NCI-H2107 treated with DMSO at 0.1 percent for 48 hours (cell line): Measurements from ENCODE around the gene PITRM1.

ENCODE experiments used
- DNase-seq: peaks from one replicate; lab custom pipeline; 2025; ENCODE audit not compliant: unreplicated experiment; lab: John Stamatoyannopoulos, UW

The PITRM1 gene

DNA sequence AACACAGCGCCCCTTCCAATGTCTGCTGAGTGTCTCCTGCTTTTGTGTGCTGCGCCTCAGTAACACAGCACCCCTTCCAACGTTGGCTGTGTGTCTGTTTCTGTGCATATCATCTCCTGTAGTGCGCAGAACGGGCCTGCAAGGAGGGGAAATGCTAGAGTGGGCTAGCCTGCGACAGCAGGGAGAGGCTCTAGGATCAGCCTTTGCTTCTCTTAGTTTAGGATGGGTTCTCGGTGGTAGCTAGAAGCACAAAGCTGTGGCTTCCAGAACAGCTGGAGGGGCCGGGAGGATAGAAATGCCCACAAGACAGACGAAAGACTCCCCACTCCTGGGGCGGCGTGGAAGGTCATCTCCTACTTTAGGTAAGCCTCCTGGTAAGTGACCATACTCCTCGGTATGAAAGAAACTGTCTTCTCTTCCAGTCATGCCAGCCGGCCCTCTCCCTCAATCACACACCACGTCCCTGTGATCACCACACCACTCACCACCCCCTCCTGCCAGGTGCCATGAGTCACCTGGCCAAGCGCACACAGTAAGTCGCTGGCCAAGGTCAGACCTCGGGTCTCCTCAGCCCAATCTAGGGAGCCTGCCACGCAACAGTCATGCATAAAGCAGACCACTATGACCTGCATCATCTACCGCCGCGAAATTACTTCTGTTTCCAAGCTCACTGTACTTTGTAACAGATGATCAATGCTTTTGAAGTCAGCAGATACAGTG is 4.8 kb downstream of the PITRM1 start:
- DNase-seq = no peak

DNA sequence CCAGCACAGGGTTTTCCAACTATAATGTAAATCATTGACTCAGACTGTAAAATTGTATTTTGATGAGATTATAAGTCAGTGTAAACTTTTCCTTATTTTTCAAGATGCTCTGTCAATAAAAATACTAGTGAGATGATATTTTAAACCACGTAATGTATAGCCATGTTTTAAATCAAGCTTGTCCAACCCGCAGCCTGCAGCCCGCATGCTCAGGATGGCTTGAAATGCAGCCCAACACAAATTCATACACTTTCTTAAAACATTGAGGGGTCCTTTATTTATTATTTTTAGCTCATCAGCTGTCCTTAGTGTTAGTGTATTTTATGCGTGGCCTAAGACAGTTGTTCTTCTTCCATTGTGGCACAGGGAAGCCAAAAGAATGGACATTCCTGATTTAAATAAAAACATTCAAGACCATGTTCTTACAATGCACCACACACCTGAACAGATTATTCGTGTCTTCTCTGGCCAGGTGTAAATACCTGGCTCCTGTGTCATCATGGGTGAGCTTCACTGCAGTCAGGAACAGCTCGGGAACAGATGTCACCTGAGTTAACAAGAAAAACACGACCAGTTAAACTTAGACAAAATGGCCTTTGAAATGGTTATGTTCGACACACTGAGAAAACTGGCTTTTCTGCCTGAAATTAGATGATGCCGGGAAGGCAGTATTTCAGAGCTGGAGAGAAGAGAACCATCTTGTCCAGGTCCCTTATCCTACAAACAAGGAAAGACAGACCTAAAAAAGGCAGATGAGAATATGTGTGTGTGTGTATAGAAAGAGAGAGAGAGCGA is 5.9 kb downstream of the PITRM1 start:
- DNase-seq = no peak

DNA sequence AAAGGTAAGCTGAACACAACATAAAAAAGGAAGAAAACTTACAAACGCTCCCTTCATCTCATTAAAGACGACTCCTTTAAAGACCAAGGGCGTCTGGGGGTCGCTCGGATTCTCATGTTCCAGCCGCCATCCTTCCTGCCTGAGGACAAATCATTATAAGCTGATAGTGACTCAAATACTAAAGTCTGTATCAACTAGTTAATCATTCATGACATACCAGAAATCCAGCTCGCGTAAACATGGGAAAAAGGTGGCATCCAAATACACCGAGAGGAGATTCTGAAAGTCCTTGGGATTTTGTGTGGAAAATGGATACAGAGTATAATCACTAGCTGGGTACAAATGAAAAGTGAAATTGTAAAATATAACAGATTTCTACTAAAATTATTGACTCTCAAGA is 7.4 kb downstream of the PITRM1 start:
- no peak for DNase-seq

DNA sequence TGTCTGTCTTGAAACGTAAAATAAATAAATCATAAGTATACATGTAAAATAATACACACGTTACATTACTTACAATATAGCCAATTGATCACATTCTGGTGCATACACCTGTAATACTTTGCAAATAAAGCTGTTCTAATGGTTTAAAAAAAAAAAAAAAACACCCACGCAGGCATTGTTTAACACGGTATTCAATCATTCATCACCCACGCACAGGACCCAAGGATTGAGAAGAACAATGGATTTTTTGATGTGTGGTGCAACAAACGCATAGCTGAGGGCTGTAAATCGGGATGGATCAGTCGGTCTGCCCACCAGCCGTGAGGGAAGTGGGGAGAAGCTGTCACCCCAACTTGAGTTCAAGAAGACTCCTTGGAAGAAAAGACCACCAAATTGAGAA is 8.7 kb downstream of the PITRM1 start:
- no peak for DNase-seq

DNA sequence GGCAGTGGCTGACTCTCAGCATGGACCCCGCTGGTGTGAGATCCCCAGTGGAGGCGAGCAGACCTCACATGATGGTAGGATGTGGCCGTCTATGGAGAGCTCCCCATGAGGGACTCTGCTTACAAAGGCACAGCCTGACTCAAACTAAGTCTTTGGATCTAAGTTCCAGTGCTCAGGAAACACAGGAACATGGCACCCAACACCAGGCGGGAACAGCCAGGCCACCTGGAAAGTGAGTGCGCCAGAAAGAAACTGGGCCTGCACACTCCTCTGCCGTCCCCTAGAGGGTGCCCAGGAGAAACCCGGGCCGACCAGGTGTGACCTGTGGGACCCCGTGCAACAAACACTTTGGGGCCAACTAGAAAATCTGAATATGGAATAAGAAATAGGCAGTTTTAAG is 10.0 kb downstream of the PITRM1 start:
- DNase-seq = no peak

DNA sequence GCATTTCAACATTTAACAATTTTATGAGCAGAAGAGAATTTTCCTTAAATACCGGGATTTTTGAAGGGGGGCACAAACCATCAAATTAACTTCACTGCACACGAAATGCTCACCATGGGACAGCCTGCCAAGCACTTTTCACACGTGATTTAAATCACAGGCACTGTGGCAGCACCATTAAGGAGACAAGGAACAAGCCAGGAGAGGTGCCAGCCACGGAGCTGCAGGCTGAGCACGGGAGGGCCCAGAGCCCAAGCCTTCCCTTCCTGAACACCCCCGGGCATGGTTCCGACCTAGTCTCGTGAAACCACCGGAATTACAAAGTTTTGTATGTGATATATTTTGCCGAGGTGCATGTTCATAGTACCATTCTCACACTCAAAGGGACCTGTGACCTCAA is 13.4 kb downstream of the PITRM1 start:
- no peak for DNase-seq

DNA sequence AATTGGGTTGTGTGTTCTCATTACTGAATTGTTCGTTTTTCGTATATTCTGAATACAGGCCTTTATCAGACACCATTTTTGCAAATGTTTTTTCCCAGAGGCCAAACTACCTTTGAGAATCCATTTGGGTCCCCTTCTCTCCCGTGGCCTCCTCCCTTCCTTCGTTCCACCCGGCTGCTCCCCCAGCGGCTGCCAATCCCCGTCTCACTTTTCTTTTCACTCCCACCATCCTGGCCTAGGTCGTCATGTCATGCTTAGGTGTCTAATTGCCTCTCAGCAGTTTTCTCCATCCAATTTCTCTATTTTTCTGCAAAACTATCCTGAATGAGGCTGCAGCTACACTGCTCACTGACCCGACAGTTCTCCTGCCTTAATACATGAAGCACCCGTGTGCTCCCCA is 17.9 kb downstream of the PITRM1 start:
- no peak for DNase-seq

DNA sequence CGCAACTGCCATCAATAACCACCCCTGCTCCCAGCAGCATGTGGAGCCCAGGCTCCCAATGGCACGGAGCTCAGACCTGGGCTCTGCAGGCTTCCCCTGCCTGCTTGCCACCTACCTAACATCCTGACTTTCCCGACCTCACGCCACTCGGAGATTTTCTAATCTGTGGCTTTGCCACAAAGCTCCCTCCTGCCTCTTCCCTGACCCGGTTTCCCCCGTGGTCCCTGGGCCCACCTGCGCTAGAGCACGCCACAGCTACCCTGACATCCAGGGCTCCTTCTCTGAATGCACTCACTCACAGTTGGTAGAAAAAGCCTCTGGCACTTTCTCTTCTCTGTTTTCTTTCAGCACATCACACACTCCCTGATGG is 20.0 kb downstream of the PITRM1 start:
- DNase-seq = no peak

DNA sequence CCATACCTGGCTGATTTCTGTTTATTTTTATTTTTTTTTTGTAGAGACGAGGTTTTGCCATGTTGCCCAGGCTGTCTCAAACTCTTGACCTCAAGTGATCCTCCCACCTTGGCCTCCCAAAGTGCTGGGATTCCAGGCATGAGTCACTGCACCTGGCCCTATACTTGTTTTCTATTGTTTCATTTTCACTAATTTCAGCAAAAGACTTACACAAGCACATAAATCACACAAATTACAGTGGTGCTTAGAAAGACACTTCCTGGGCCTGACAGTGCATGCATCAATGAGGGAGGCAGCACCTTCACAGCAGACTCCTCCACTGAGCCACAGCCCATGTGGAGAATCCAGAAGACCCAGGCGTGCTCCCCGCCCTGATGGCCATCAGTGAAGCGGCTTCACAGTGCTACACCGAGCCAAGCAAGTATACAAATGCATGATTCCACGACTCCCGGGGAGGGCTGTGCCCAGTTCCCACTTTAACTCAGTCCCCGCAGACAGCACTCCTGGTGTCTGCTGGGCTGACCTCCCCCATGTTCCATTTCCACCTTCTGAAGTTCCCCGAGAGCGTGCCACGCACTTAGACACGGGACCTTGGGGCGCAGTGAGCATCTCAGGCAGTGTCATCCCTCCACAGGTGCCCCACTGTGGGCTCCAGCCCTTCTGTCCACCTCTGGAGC is 20.6 kb downstream of the PITRM1 start:
- DNase-seq = no peak

DNA sequence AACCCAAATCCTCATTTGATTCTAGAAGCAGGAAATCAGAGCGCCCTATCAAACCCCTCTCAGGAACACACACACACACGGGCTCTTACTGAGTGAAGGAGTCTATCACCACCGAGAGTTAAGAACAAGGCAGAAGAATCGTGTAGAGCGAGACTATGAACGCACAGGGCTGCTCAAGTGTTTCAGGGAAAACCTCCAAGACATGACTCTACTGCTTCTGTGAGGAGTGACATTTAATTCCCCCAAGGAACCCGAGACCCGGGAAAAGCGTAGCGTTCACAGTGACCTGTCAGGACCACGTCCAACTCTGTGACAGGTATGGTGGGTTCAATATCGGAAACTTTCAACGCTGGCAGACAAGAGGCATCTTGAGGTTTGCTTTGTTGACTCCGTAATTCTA is 21.6 kb downstream of the PITRM1 start:
- no peak for DNase-seq

DNA sequence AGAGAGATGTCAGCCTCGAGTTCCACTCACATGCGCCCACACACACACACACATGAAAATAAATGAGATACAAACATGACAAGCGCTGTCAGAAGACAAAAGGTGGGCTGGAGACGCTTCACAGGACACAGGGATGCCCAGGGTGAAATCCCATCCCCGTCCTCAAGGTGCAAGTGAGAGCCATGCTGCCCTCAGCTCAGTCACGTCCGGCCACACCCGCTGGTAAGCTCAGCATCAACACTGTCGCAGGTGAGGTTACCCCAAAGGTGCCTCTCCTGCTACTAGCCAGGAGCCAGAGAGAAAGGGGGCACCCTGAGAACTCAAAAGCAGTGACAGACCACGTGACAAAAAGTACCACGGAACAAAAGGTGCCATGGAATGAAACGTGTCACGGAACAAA is 22.2 kb downstream of the PITRM1 start:
- no peak for DNase-seq

DNA sequence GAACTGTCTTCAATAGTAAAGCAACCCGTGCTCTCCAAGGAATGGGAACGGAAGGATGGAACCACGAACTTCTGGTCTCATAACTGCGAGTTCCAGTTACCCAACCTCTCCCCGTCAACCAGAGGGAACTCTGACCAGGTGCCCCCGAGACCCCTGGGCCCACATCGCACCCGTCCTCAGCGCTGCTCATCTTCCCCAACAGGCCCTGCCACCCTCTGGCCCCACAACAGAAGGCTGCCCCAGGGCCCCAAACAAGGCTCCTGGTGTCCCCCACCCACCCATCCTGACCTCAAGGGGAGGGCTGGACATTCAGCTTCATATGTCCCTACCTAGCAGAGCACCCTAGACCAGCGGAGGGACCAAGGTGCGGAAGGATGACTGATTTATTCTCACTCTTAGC is 22.7 kb downstream of the PITRM1 start:
- no peak for DNase-seq

DNA sequence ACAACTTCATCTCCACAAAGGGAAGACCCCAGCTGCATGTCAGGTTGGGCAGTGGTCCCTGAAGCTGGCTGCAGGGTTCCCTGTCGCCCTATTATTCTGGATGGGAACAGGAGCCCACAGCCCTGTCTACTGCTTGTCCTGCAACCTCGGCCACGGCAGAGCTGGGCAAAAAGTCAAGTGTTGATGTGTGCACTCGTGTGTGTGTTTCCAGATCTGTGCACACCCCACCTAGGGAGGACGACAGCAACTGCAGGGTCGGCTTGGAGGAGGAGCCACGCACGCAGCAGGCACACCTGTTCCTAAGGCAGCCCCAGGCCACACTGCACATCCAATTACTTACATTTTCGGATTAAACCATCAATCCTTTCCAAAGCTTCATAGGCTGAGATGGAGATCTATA is 23.6 kb downstream of the PITRM1 start:
- DNase-seq = no peak

DNA sequence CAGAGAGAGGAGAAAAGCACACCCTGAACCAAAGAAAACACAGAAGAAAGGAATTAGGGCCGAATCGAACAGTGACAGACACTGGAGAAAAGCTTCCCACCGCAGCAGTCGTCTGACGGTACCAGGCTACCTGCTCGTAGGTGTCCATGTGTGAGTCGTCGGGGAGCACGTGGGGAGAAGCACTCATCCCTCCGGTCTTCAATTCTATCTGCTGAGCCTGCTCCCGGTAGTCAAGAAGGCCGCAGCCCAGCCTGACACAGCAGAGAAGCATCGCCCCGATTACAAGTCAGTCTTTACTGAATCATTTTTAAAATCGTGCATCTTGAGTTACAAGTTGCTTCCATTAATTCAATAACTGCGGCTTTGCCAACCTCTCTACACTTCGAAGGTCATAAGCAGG is 24.5 kb downstream of the PITRM1 start:
- DNase-seq = no peak

DNA sequence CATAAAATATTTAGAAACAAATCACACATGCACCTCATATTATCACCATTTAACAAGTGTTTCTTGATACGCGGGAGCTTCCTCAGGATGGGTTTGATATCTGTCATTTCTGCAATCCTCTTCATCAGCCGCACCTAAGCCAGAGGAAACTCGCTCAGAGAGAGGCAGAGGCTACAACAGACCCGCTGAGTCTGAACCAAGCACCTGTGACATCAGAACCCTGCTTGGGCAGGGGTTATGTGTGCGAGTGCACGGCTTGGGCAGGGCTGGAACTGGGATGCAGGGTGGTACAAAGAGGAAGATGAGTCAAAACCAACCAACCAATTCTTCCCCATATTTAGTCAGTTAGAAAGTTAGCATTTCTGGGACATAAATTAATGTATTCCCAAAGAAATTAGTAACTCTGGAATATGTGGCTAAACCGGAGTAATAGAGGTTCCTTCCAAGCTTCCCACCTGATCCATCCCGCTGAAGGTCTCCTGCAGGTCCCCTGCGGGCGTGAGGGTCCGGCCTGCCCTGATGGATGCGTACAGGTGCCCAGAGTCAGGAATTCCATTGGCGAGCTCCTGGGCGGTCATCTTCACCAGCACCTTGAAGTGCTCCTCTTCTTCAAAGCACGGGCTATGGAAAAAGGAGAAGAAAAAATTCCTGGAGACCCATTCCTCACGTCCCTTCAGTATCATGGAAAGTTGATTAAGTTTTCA is 25.3 kb downstream of the PITRM1 start:
- no peak for DNase-seq

DNA sequence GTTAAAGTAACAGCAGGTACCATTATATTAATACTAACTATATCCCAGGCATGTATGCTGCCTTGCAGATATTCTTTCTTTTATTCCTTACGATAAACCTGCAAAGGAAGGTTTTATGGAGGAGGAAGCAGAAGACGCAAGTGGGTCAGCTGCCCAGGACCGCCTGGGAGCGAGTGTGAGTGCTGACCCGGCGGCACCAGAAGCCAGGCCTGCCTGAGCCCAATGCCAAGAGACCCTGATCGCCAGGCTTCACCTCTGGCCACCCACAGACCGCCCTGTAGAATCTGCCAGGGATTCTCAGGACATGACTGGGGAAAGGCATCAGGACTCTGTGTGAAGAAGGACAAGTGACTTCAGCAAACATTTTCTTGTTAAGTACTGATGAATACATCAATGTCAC is 26.3 kb downstream of the PITRM1 start:
- no peak for DNase-seq

DNA sequence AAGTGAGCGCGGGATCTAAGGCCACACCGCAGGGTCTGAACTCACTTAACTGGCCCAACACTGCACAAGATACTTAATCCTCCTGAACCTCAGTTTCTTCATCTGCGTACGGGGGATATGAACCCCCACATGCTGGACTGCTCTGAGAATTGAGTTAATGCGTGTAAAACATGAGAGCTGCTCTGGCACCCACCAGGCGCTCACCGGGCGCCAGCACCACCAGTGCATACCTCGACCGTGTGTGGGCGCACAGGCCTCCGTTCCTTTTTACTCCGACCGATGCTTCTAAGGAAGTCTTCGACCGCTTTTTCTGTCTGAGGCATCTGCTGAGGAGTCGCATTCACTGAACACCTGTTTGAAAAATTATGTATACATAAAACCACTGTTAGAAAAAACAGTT is 27.2 kb downstream of the PITRM1 start:
- no peak for DNase-seq

DNA sequence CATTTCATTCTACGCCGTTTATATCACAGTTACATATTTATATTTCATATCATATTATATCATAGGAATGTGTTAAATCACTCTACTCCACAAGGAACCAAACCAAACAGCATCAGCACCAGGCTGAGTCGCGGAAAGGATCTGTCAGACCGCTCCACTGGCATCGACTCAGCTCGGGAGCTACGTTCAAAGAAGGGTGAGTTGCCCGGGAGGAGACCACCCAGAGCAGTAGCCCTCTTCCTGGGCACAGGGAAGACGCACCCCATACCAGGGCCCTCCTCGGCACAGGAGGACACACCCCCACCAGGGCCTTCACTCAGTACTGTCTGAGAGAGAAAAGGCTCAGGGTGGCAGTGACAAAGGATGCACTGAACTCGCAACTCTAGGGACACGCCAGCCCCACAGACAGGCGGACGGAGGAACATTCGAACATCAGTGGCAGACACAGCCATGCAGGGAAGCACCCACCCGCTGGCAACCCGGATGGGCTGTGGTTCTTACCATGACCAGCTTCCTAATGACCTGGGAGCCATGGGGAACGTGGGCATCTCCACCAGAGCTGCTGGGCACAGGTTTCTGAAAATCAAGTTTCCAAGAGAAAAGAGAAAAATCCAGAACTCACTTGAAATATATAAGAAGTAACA is 28.7 kb downstream of the PITRM1 start:
- DNase-seq = no peak

DNA sequence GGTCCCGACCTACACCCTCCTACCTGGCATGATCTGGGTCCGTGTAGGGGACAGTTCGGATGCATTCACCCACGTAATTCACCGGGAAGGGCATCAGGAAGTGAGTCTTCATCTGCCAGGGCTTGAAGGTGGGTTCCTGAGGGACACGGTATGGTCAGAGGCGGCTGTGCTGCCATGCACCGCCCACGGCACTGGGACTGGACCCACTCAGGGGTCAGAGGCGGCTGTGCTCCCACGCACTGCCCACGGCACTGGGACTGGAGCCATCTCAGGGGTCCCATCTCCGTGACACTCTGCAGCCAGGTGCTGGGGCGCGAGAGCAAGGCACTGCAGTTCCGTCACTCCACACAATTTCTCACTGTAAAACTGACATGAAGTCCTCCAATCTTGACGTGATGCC is 29.2 kb downstream of the PITRM1 start:
- DNase-seq = no peak

DNA sequence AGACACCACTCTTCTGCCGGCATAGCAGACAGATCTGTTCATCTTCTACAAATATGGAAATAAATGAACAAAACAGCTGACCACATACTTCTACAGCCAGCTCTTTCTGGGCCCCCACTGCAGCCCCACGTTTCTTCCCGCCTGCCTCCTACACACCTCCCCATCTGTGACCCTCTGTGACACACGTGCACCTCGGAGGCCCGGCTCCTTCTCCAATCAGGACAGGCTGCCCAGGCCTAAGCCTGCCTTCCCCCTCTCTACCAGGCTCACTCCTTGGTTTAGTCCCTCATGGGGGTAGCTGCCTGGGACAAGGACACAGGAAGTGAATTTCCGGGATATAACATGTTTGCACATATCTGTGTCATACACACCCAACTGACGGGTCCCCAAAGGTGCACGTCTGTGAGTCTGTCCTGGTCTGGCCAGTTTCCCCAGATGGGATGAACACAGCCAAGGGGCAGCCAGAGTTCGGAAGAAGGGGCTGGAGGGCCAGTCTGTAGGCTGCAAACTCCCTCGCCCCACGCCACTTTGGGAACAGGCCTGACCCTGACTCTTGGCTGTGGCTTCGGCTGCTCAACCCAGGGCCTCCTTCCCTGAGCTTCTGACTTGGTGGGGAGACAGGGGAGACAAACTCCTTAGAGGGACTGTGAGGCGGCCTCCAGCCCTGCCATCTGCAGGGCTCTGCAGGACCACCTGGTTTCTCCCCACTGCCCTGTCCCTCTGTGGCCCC is 30.3 kb downstream of the PITRM1 start:
- no peak for DNase-seq
